ENCODE results near the gene GAMT.

Gene GAMT

GRCh38 chr19:1383312-1384084, 17.8 kb downstream of the GAMT start, which contains the start of gene NDUFS7:
TSS of gene NDUFS7 (plus strand) at chr19:1383907. CDS start at chr19:1383927, 20 bp downstream.
- DNase-seq: peak; percentile 78

DNA sequence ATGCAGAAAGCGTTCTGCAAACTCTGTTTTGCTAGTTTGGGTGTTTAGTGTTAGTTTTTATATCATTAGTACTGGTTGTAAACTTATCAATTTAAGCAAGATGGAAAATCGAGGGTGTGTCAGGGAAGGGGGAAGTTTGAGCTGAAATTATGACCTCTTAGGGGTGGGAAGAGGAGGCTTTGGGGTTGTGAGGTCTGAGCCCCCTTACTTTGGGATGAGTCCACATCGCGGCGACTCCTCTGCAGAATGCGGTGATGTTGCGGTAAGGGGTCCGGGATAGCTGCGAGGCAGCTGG, 18.4 kb downstream of the GAMT start:
- DNase-seq: no peak

GRCh38 chr19:1382250-1382649, 19.1 kb downstream of the GAMT start:
- no peak for DNase-seq

DNA sequence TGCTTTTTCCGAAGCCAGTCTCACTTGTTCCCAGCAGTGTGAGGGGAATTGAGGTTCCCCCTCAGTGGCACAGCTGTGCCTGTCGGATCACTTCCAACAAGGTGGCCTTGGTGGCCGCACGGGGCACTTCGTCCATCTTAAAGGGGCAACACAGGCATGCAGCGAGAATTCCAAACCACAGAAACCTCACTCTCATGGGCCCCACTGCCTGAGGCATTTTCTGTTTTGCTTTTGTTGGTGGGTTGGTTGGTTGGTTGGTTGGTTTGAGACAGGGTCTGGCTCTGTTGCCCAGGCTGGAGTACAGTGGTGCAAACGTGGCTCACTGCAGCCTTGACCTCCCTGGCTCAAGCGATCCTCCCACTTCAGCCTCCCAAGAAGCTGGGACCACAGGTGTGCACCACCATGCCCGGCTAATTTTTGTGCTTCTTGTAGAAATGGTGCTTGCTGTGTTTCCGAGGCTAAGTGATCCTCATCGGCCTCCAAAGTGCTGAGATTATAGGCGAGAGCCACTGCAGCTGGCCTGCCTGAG, 21.3 kb downstream of the GAMT start:
- DNase-seq: no peak

GRCh38 chr19:1379126-1379905, 22.0 kb downstream of the GAMT start:
- no peak for DNase-seq

GRCh38 chr19:1377965-1378785, 23.2 kb downstream of the GAMT start:
- no peak for DNase-seq

DNA sequence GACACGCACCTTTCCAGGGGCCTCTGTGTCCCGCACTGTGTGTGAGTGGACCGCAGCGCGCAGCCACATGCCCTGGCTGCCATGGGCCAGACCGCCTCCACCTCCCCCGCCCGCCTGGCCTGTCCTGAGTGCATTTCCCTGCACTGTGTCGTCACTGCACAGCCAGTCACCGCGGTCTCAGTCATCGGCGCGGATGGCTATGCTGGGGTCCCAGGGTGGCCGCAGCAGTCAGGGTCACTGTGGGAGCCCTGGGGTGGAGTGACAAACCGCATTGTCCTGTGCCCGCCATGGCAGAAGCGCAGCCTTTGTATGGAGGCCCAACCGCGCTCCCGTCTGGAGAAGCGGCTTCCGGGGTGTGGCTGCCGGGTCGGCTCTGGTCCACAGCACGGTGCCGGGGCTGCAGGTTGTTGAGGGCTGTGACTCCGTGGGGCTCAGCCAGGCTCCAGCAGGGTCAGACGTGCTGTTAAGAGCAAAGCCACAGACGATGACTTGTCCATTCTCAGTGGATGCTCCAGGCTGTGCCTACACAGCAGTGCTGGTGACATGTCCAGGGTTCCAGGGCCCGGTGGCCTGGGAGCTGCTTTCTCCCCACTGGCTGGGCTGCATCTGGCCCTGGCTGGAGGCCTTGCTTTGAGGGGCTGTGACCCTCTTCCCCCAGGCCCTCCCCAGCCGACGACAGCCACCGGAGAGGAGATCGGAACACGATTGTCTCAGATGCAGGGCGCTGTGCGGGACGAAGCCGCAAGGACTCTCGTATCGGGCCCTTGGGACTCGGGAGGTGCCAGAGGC, 24.0 kb downstream of the GAMT start:
- no peak for DNase-seq

GRCh38 chr19:1376415-1376805, 24.9 kb downstream of the GAMT start:
- no peak for DNase-seq

DNA sequence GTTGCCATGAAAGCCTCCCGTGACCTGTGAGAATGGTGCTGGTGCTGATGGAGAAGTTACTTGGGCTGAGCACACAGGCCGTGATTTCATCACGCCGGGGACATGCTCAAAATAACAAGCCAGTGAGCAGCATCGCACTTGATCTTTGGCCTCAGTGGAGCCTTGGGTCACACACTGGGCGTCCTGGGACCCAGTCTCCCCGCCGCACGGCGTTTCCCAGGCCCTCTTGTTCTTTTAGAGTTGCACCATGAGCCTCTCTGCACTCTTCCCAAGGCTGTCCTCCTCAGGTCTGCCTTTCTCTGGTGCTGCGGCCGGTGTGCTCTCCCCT, 27.1 kb downstream of the GAMT start:
- DNase-seq: no peak

- DNase-seq: no peak
These were observed 27.6 kb downstream of the GAMT start for GRCh38 chr19:1373534-1374249.

- no peak for DNase-seq
These were observed 28.3 kb downstream of the GAMT start for GRCh38 chr19:1373042-1373533.

GRCh38 chr19:1370579-1371361, 30.6 kb downstream of the GAMT start:
- DNase-seq: no peak

DNA sequence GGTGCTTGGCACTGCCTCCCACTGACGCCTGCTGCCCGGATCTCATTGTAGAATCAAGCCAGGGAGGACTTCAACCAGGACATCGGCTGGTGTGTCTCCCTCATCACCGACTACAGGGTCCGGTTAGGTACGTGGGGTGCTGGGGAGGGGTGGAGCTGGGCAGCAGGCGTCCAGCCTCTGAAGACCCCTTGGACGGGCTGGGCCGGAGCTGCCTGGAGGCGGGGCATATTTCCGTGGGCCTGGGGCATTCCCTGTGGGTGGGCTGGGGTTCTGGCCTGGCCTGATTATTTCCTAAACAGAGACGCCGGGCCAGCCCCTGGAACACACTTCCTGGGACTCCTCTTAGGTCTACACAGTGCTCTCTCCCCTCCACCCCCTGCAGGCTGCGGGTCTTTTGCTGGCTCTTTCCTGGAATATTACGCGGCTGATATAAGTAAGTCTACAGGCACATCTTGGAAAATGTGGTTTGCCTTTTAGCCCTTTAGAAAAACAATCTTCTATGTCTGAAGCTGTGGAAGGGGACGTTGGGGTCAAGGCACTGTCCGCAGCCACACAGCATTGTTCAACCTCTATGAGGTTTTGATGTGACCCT, 32.0 kb downstream of the GAMT start:
- DNase-seq: no peak

DNA sequence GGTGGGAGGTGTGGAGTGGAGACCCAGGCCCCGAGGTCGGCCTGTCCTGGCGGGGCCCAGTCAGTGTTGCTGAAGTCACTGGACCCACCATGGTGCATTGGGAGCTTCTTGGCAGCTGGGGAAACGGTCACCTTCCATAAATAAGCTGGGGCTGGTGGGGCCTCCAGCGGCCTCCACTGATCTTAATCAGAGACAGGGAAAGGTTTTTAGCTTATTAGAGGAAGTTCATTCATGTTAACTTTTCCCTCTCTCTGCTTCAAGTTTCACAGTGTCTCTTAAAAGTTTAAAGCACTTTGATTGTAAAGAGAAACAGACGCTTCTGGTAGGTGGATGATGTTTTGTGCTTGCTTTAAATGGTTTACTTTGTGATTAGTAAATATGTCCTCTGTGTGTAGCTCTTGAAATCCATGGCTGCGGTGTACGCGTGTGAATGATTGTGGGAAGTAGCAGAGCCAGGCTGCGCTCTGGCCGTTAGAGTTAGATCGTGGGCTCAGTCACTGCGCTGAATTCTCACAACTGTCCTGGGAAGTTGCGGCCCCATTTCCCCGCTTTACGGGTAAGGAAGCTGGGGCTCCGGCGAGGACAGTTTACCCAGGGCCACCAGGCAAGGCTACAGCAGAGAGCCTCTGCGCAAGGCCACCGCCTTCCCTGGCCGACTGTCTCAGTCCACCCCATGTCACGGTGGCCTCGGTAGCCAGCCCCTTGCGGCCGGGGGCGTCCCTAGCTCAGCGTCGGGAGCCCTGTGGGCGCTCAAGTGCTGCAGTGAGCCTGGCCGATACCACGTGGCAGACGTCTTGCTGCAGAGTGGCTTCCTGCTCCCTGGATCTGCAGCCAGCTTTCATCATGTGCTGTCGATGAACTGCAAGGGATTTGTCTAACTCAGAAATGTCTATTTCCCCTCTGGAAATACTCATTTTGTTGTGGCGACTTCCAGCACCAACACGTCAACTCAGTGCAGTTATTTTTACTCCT, 34.2 kb downstream of the GAMT start:
- no peak for DNase-seq

DNA sequence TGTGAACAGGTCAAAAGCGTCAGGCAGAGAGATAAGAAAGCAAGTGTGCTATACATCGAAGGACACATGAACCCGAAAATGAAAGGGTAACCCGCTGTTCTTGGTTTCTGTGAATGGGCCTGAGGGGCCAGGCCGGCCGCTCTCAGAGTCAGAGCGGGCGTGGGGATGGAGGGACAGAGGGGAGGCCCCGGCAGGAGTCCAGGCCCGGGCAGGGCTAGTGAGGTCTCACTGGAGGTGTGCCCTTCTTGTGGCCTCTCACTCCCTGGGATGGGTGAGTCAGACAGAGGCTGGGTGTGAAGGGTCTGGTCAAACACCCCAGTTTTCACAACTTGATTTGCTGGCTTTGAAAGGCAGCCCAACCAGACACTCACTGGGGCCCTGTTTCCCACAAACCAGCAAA, 35.0 kb downstream of the GAMT start:
- DNase-seq: no peak

DNA sequence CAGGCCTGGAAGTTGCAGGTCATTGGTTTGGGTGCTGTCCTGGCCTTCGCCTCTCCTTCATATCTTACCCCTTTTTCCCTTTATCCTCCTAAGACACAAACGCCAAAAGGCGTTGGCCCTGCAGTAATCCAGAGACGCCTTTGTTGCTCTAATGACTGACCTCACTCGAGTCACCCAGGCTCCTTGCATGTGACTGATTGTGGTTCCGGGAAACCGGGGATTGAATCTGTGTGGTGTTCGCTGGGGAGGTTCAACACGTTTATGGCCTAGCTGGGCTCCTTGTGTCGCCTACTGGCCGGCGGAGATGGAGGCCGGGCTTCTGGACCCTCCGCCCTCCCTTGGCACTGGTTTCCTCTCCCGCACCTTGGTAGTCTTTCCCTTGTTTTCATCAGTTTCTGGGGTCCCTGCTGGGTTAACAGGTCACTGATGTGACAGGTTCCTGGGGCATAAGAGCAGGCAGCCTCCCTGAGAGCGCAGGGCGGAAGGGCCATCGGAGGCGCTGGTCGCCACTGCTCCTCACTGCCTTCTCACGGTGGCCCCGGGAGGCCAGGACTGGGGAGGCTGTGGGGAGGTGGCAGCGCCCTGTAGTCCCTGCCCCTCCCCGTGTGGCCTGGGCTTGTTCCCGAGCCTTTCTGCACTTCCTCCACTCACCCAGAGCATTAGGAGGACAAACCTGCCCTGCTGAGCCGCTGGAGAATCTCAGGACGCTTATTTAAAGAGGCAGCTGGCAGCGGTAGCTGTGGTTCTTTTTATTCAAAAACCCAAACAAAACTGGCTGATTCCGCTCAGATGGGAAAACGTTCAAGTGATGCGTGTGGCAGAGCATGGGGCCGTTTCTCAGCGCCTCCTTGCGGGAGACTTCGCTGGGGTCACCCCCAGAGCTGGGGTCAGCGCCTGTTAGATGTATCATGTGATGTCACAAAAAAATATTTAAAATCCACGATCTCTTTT, 35.7 kb downstream of the GAMT start:
- DNase-seq: no peak

DNA sequence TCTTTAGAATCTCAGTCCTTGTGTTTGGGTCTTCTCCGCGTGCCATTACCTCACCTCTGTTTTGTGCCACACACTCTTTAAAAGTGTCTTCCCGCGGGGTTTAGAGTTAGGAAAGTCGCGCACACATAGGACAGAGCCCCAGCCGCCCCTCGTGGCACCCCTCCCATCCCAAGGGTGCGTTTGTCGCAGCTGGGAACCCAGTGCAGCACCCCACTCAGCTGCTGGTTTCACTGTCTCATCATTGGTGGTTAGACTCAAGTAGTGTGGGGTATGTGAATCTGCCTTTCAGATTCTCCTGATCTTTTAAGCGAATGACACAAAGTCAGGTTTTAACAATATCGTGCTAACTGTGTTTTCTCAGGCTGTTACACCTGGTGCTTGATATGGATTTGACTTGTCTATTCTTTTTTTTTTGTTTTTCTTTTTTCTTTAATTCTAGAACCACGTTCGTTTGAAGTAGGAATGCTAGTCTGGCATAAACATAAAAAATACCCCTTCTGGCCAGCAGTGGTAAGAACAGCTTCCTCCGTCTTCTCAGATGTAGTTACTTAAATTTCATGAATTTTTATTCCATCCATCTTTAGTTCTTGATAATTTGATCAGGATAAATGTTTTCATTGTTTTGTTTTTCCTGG, 37.2 kb downstream of the GAMT start:
- DNase-seq: no peak

DNA sequence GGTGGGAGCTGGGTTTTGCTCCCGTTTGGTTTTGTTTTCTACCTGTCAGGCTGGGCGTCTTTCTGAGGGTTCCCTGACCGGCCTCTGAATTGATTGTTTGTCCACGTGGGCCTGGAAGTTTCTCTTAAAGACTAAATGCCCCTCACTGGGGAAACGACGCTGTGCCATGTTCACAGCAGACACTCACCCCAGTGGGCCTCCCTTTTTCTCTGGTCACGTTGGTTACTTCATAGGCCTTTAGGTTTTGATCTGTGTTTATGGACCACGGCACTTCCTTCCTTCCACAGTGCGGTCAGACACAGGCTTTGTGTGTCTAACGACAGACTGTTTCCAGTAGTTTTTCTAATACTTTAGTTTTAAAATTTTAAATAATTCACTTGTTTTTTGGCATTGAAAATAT, 37.7 kb downstream of the GAMT start:
- no peak for DNase-seq

All from NCI-H446 treated with DMSO at 0.1 percent for 48 hours (cell line).